Activated CD8-positive, alpha-beta T cell treated with anti-CD3 and anti-CD28 coated beads, Interleukin-2, amount 10 ng/mL, durations not matched to agents 7 days and 5 days (primary cell): ENCODE data around the gene ARL5C. TPM values are rescaled to one million over a fixed set of nuclear protein-coding genes. Genes with fewer than 3 reads are reported as not detected.
A peak's percentile ranks its signal among the peaks of the same experiment; 100 is the strongest.
"Not testable (repeated sequence)": the region's sequence is repeated elsewhere in the genome, so short reads cannot be mapped to it uniquely, and the experiment has no call there.

Experiments
- ATAC-seq: fragments of 150-1000 bp; cut with Tn5 transposase; one replicate; pipeline ENCODE4 v1.10.0; 2021; ENCODE audit warnings: moderate library complexity
- CTCF ChIA-PET: fragments of 350-600 bp; sonication (Branson Sonifier 250); formaldehyde crosslinking; loops from one replicate; lab custom pipeline; 2021; ENCODE audit warnings: antibody characterized with exemption; lab: Charles Lee
- POLR2A ChIA-PET: fragments of 350-600 bp; sonication (Branson Sonifier 250); formaldehyde crosslinking; loops from one replicate; lab custom pipeline; 2021; ENCODE audit warnings: antibody characterized with exemption; lab: Charles Lee
- DNase-seq: peaks from one replicate; pipeline ENCODE4 v3.0.0-alpha.2; 2020
- H3K27ac Mint-ChIP-seq: one replicate; pipeline ENCODE4 v1.8.0; 2021; ENCODE audit warnings: mild to moderate bottlenecking, mixed read lengths
- H3K27me3 Mint-ChIP-seq: one replicate; pipeline ENCODE4 v1.8.0; 2021; ENCODE audit warnings: low read depth, mixed read lengths
- H3K36me3 Mint-ChIP-seq: one replicate; pipeline ENCODE4 v1.8.0; 2021; ENCODE audit warnings: low read depth, mixed read lengths
- H3K4me1 Mint-ChIP-seq: one replicate; pipeline ENCODE4 v1.8.0; 2021; ENCODE audit warnings: low read depth, mixed read lengths
- H3K4me3 Mint-ChIP-seq: one replicate; pipeline ENCODE4 v1.8.0; 2021; ENCODE audit warnings: mild to moderate bottlenecking, mixed read lengths
- H3K9me3 Mint-ChIP-seq: one replicate; pipeline ENCODE4 v1.8.0; 2022; ENCODE audit warnings: mixed read lengths; ENCODE audit not compliant: insufficient read depth
- total RNA-seq, 2 experiments: library from RNA; stranded (reverse); gene quantifications; one replicate each; pipeline ENCODE4 v1.2.3, GENCODE V29; 2021

The ARL5C gene
- total RNA-seq, 2 experiments from 2014 or later: not detected

DNA sequence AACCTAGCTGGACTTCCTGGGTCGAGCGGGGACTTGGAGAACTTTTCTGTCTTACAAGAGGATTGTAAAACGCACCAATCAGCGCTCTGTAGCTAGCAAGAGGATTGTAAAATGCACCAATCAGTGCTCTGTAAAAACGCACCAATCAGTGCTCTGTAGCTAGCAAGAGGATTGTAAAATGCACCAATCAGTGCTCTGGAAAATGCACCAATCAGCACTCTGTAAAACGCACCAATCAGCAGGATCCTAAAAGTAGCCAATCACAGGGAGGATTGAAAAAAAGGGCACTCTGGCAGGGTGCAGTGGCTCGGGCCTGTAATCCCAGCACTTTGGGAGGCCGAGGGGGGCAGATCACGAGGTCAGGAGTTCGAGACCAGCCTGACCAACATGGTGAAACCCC lies 2.5 kb upstream of the ARL5C start:
- H3K9me3 Mint-ChIP-seq, H3K36me3 Mint-ChIP-seq, ATAC-seq, POLR2A ChIA-PET, H3K27ac Mint-ChIP-seq, DNase-seq, H3K4me3 Mint-ChIP-seq: not testable (repeated sequence)
- peaks cover 64% of the 10 kb centered on the region for H3K4me1 Mint-ChIP-seq
- peaks cover 17% of the 10 kb centered on the region for H3K27me3 Mint-ChIP-seq
- CTCF ChIA-PET: interaction anchor here (1.1 to 9.0 kb wide), 4 partner anchors 16 to 185 kb away, joined by 3 to 144 read pairs (median 53); partner anchors contain the start of gene PLXDC1

- ATAC-seq: no peak
- ChIA-PET CTCF (interaction anchor here (1.0 to 9.0 kb wide), 6 partner anchors 9 to 184 kb away, joined by 3 to 188 read pairs (median 53); partner anchors contain the start of genes PLXDC1 and RPL19), POLR2A (interaction anchor here (0.6 to 1.6 kb wide), 2 partner anchors 32 to 492 kb away, joined by 3 to 4 read pairs; partner anchors contain the start of gene RPL19)
- Mint-ChIP-seq H3K9me3 (peaks cover 4% of the 10 kb centered on the region), H3K4me3 (no peak overlapping the region), H3K27me3 (peaks cover 17% of the 10 kb centered on the region), H3K4me1 (peaks cover 54% of the 10 kb centered on the region), H3K36me3 (peaks cover 5% of the 10 kb centered on the region), H3K27ac (no peak overlapping the region)
- peak; percentile 45 for DNase-seq
These were observed 1.5 kb upstream of the ARL5C start for GRCh38 chr17:39167476-39167875.

GRCh38 chr17:39166437-39167335 lies 725 bp upstream of the ARL5C start:
- ChIA-PET CTCF (interaction anchor here (1.0 to 9.0 kb wide), 7 partner anchors 10 to 183 kb away, joined by 3 to 188 read pairs (median 14); partner anchors contain the start of genes PLXDC1 and RPL19), POLR2A (interaction anchor here (0.6 to 1.6 kb wide), 3 partner anchors 13 to 275 kb away, joined by 3 to 4 read pairs (median 4); partner anchors contain the start of gene RPL19)
- peaks cover 17% of the 10 kb centered on the region for H3K27me3 Mint-ChIP-seq
- no peak overlapping the region for H3K4me3 Mint-ChIP-seq
- no peak for DNase-seq
- no peak for ATAC-seq
- H3K9me3 Mint-ChIP-seq: peaks cover 4% of the 10 kb centered on the region
- no peak overlapping the region for H3K27ac Mint-ChIP-seq
- H3K4me1 Mint-ChIP-seq: peaks cover 47% of the 10 kb centered on the region
- peaks cover 5% of the 10 kb centered on the region for H3K36me3 Mint-ChIP-seq

- DNase-seq (no peak), ATAC-seq (peak; percentile 37)
- ChIA-PET POLR2A (interaction anchor here (1.2 to 1.4 kb wide), 2 partner anchors 9 to 11 kb away, joined by 6 to 7 read pairs; no protein-coding TSS in a partner anchor), CTCF (interaction anchor here (0.5 to 9.0 kb wide), 77 partner anchors 9 to 797 kb away, joined by 3 to 188 read pairs (median 4); partner anchors contain the start of genes FBXO47, LASP1NB, PLXDC1 and RPL19)
- Mint-ChIP-seq H3K36me3 (peaks cover 5% of the 10 kb centered on the region), H3K27me3 (peaks cover 17% of the 10 kb centered on the region), H3K9me3 (peaks cover 4% of the 10 kb centered on the region), H3K4me3 (peak overlapping the region; percentile 83), H3K27ac (peak overlapping the region; percentile 60), H3K4me1 (peaks cover 43% of the 10 kb centered on the region)
These were observed 652 bp downstream of the ARL5C start for GRCh38 chr17:39165178-39165840.

- Mint-ChIP-seq H3K27me3 (peaks cover 17% of the 10 kb centered on the region), H3K4me1 (peaks cover 40% of the 10 kb centered on the region), H3K4me3 (peak overlapping the region; percentile 83), H3K36me3 (peaks cover 5% of the 10 kb centered on the region), H3K27ac (peak overlapping the region; percentile 60), H3K9me3 (peaks cover 4% of the 10 kb centered on the region)
- DNase-seq (peak; percentile 88), ATAC-seq (peak; percentile 96)
- ChIA-PET CTCF (interaction anchor here (0.5 to 9.0 kb wide), 79 partner anchors 9 to 797 kb away, joined by 3 to 188 read pairs (median 4); partner anchors contain the start of genes FBXO47, LASP1NB, PLXDC1 and RPL19), POLR2A (interaction anchor here (1.2 to 1.4 kb wide), 2 partner anchors 9 to 11 kb away, joined by 6 to 7 read pairs; no protein-coding TSS in a partner anchor)
These were observed 1.3 kb downstream of the ARL5C start for GRCh38 chr17:39164675-39165143.

DNA sequence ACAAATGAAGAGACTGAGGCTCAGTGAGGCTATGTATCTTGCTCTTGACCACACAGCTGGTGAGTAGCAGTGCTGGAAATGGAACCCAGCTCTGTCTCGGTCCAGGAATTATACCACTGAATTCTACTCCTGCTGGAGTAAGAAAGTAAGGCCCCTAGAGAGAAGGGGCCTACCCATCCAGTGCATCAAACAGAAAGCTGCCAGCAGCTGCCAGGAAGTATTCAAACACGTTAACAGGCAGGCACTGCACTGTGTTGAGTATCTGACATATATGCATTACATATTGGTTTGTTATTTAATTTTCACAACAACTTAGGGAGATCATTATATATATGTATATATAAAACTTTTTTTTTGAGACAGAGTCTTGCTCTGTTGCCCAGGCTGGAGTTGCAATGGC lies 4.0 kb downstream of the ARL5C start:
- no peaks in the 10 kb centered on the region for H3K36me3 Mint-ChIP-seq
- H3K27me3 Mint-ChIP-seq: peaks cover 10% of the 10 kb centered on the region
- no peak for DNase-seq
- no peak overlapping the region for H3K4me3 Mint-ChIP-seq
- ATAC-seq: no peak
- peaks cover 20% of the 10 kb centered on the region for H3K4me1 Mint-ChIP-seq
- CTCF ChIA-PET: interaction anchor here (1.1 to 9.0 kb wide), 4 partner anchors 9 to 179 kb away, joined by 3 to 188 read pairs (median 52); no protein-coding TSS in a partner anchor
- no peaks in the 10 kb centered on the region for H3K9me3 Mint-ChIP-seq
- H3K27ac Mint-ChIP-seq: no peak overlapping the region
- POLR2A ChIA-PET: no interaction called here

- ChIA-PET POLR2A (no interaction called here), CTCF (interaction anchor here (0.6 to 1.3 kb wide), 5 partner anchors 14 to 175 kb away, joined by 3 to 7 read pairs (median 3); no protein-coding TSS in a partner anchor)
- Mint-ChIP-seq H3K27me3 (no peaks in the 10 kb centered on the region), H3K9me3 (no peaks in the 10 kb centered on the region), H3K4me3 (no peak overlapping the region), H3K4me1 (peaks cover 8% of the 10 kb centered on the region), H3K36me3 (peaks cover 6% of the 10 kb centered on the region), H3K27ac (no peak overlapping the region)
- DNase-seq (no peak), ATAC-seq (no peak)
These were observed 7.3 kb downstream of the ARL5C start for GRCh38 chr17:39158623-39159022.

DNA sequence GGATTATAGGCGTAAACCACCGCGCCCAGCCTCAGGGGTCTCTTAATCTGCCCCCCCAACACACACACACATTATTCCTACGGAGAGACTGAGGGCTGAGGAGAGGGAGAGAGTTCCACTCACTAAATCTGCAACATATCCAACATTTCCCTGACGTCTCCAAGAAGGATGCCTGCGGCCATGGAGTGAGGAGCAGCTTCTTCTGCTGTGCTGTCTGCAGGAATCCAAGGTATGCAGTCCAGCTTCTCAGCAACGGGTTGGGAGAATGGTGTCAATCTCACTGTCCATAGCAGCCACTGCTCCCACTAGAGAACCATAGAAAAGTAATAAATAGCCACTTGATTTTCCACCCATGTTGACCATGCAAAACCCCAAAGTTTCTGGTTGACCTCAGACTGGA lies 9.5 kb downstream of the ARL5C start:
- Mint-ChIP-seq H3K27me3 (peaks cover 2% of the 10 kb centered on the region), H3K27ac (no peak overlapping the region), H3K36me3 (peaks cover 8% of the 10 kb centered on the region), H3K4me3 (no peak overlapping the region), H3K9me3 (no peaks in the 10 kb centered on the region), H3K4me1 (peaks cover 27% of the 10 kb centered on the region)
- CTCF ChIA-PET: interaction anchor here (1.4 to 2.2 kb wide), 2 partner anchors 8 to 19 kb away, joined by 4 read pairs; no protein-coding TSS in a partner anchor
- DNase-seq (no peak), ATAC-seq (no peak)
- POLR2A ChIA-PET: no interaction called here

GRCh38 chr17:39155654-39156053 lies 10.3 kb downstream of the ARL5C start:
- no peak overlapping the region for H3K4me3 Mint-ChIP-seq
- ChIA-PET POLR2A (no interaction called here), CTCF (interaction anchor here (2.2 kb wide), 1 partner anchor 9 kb away, joined by 4 read pairs; no protein-coding TSS in a partner anchor)
- no peaks in the 10 kb centered on the region for H3K9me3 Mint-ChIP-seq
- H3K4me1 Mint-ChIP-seq: peaks cover 29% of the 10 kb centered on the region
- ATAC-seq (no peak), DNase-seq (no peak)
- H3K27me3 Mint-ChIP-seq: peaks cover 6% of the 10 kb centered on the region
- no peak overlapping the region for H3K27ac Mint-ChIP-seq
- H3K36me3 Mint-ChIP-seq: peaks cover 8% of the 10 kb centered on the region

- Mint-ChIP-seq H3K27ac (peak overlapping the region; percentile 93), H3K9me3 (no peaks in the 10 kb centered on the region), H3K4me1 (peaks cover 35% of the 10 kb centered on the region), H3K4me3 (peak overlapping the region; percentile 98), H3K27me3 (peaks cover 23% of the 10 kb centered on the region), H3K36me3 (peaks cover 8% of the 10 kb centered on the region)
- ChIA-PET CTCF (interaction anchor here (0.6 to 8.7 kb wide), 56 partner anchors 8 to 401 kb away, joined by 3 to 289 read pairs (median 6); partner anchors contain the start of genes ARL5C, FBXO47, LASP1 and LASP1NB), POLR2A (interaction anchor here (0.8 to 2.5 kb wide), 15 partner anchors 10 to 329 kb away, joined by 3 to 18 read pairs (median 4); partner anchors contain the start of genes CWC25, LASP1, RPL19 and RPL23)
- peak; percentile 93 for DNase-seq
- peak; percentile 62 for ATAC-seq
These were observed 12.3 kb downstream of the ARL5C start for GRCh38 chr17:39153599-39154051.
